PFSK-1 (cell line): ENCODE measurements around the gene RETREG1.

ENCODE experiments used
- POLR2AphosphoS5 ChIP-seq: IDR thresholded peaks from 2 replicates; pipeline ENCODE4 v1.6.1; 2012; ENCODE audit warnings: low read depth, mild to moderate bottlenecking, control low read depth, low read length, moderate library complexity
- REST ChIP-seq, 2 experiments: IDR thresholded peaks; 2 replicates each; pipeline versions ENCODE4 v1.6.1 to v1.8.0; 2011 to 2012; ENCODE audit warnings: low read depth in 2 of 2, low read length in 2 of 2, control low read depth in 1 of 2, inconsistent platforms in 1 of 2, mild to moderate bottlenecking in 1 of 2, moderate library complexity in 1 of 2; ENCODE audit not compliant: insufficient read depth in 1 of 2
- SIN3A ChIP-seq: IDR thresholded peaks from 2 replicates; pipeline ENCODE4 v1.6.1; 2012; ENCODE audit warnings: mild to moderate bottlenecking, low read length, moderate library complexity, borderline replicate concordance; ENCODE audit not compliant: insufficient read depth

DNA sequence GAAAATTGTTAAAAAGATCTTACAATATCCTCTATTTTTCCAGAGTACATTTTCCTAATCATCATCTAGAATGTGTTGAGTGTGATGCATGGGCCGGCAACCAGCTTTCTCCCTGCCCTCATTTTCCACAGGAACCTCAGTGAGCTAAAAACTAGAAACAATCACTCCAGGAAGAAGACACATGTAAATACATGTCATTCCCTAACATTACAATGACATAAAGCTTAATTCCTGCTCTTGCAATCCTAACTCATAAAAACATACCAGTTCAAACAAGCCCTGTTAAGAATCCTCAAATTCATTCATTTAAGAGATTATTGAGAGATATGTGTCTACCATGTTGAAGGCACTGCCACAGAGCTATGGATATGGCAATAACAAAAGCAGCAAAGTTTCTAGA lies 132.7 kb downstream of the RETREG1 start:
- TF ChIP-seq REST (IDR thresholded peaks at IDR 0.05; ENCODE audit: insufficient read depth in 1 of 2, low read depth in 2 of 2, low read length in 2 of 2) (no peak), POLR2AphosphoS5 (no peak), SIN3A (no peak)
